H4 (cell line): ENCODE data around the gene RIC8B. TPM values are rescaled to one million over a fixed set of nuclear protein-coding genes. Genes with fewer than 3 reads are reported as not detected.
A peak's percentile ranks its signal among the peaks of the same experiment; 100 is the strongest.
"Not testable (repeated sequence)": the region's sequence is repeated elsewhere in the genome, so short reads cannot be mapped to it uniquely, and the experiment has no call there.

Experiments
- DNase-seq: peaks from one replicate; pipeline ENCODE4 v3.0.0-alpha.2; 2015; ENCODE audit warnings: low spot score
- total RNA-seq: library from RNA; depleted of rRNA; stranded (reverse); fragments of >200 nt; shearing (Covaris generic); gene quantifications from 2 replicates; pipeline ENCODE4 v1.2.3, GENCODE V29; 2014; rRNA removed

RIC8B gene, protein sequence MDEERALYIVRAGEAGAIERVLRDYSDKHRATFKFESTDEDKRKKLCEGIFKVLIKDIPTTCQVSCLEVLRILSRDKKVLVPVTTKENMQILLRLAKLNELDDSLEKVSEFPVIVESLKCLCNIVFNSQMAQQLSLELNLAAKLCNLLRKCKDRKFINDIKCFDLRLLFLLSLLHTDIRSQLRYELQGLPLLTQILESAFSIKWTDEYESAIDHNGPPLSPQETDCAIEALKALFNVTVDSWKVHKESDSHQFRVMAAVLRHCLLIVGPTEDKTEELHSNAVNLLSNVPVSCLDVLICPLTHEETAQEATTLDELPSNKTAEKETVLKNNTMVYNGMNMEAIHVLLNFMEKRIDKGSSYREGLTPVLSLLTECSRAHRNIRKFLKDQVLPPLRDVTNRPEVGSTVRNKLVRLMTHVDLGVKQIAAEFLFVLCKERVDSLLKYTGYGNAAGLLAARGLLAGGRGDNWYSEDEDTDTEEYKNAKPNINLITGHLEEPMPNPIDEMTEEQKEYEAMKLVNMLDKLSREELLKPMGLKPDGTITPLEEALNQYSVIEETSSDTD
- total RNA-seq, result 8.6 and 9.1 TPM in 2 replicates

DNA sequence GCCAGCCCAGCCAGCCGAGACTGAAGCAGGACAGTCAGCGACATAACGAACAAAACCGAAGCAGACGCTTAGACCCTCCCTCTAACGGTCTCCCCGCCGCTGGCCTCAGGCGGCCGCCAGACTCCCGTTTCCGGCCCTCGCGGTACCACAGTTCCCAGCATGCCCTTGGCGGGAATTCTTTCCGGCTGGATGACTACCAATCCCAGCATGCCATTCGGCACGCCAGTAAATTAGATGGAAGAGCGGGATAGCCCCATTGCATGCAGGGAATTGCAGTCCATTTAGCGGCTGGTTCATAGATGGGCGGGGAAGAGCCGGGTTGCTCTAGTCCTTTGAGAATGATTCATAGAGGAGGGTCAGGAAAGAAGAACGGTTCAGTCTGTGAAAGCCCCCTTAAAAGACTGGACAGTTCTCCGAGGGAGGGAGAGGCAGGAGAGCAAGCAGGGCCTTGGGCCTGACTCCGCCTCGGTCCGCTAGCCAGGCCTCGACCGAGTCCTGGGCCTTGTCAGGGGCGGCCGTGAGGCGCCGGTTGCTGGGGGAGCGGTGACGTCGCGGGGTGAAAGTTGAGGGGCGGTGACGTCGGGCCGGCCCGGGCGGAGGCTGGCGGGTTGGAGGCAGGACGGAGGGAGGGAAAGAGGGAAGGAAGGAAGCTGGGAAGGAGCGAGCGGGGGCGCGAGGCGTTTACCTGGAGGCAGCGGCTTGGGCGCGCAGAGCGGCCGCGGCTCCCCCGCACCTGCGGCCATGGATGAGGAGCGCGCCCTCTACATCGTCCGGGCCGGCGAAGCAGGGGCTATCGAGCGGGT is at the start of gene RIC8B:
Gene RIC8B (plus strand): TSS at position 678 of the 803 bp plus-strand sequence. CDS start 64 bp downstream, at position 742.
- peak; percentile 99 for DNase-seq

DNA sequence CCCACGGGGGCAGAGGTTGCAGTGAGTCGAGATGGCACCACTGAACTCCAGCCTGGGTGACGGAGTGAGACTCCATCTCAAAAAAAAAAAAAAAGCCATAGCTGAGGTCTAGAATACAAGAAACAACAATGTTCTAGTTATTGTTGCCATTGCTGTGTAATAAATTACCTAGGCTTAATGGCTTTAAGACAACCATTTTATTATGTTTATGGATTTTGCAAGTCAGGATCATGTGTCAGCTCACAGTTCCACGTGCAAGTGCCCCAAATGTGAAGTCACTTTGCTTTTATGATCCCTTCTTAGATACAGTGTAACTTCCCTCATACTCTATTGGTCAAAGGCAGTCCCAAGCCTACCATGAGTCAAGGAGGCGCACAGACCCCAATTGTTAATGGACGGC is 49.5 kb upstream of the RIC8B start:
- no peak for DNase-seq

DNA sequence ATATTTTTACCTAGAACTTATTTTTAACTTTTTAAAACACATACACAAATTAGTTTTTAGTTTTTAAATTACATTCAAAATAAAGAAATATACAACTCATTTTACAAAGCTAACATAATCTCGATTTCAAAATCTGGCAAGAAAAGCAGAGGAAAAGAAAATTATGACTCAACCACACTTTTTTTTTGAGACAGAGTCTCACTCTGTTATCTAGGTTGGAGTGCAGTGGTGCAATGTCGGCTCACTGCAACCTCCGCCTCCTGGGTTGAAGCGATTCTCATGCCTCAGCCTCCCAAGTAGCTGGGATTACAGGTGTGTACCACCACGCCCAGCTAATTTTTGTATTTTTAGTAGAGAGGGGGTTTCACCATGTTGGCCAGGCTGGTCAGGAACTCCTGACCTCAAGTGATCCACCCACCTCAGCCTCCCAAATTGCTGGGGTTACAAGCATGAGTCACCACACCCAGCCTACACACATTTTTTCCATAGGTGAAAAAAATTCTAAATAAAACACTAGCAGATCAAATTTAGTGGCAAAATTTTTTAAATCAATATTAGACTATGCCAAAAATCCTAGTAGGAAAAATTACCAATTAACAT is 47.8 kb upstream of the RIC8B start:
- DNase-seq, result not testable (repeated sequence)

DNA sequence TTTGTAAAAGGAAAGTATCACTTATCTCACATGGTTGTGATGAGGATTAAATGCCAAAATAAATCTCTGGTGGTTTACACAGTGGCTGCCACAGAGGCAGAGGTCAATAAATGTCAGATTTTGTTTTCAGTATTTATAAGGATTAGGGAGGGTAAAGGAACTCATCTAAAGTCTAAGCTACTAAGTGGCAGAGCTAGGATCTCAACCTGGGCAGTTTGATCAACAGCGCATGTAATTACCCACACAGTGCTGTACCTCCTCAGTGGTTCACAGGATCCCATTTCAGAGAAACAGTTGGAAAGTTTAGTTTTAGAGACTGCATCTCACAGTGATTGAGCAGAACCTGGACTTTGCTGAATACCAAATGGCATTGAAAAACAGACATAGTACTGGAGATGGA is 44.9 kb upstream of the RIC8B start:
- no peak for DNase-seq

DNA sequence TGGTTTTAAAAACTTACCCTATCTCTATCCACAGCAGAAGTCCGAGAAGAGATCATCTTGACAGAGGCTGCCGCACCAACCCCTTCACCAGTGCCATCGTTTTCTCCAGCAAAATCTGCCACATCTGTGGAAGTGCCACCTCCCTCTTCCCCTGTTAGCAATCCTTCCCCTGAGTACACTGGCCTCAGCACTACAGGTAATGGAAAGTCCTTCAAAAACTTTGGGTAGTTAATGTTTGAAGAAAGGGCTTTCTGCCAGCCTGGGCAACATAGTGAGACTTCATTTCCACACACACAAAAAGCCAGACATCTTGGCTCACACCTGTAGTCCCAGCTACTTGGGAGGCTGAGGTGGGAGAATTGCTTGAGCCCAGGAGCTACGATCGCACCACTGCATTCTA is 41.6 kb upstream of the RIC8B start:
- DNase-seq, result no peak

DNA sequence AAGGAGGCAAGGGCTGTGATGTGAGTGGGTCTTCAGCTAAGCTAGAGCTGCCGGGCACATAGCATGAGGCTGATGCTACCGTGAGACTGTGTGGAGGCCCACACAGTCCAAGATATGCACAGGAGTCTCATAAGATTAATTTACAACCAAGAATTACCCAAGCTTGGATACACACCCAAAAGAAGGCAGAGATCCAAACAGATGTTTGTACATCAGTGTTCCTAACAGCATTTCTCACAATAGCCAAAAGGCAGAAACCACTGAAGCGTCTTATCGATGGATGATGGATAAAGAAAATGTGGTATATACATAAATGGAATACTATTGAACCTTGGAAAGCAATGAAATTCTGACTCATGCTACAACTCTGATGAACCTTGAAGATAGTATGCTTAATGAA is 40.8 kb upstream of the RIC8B start:
- DNase-seq, result no peak

DNA sequence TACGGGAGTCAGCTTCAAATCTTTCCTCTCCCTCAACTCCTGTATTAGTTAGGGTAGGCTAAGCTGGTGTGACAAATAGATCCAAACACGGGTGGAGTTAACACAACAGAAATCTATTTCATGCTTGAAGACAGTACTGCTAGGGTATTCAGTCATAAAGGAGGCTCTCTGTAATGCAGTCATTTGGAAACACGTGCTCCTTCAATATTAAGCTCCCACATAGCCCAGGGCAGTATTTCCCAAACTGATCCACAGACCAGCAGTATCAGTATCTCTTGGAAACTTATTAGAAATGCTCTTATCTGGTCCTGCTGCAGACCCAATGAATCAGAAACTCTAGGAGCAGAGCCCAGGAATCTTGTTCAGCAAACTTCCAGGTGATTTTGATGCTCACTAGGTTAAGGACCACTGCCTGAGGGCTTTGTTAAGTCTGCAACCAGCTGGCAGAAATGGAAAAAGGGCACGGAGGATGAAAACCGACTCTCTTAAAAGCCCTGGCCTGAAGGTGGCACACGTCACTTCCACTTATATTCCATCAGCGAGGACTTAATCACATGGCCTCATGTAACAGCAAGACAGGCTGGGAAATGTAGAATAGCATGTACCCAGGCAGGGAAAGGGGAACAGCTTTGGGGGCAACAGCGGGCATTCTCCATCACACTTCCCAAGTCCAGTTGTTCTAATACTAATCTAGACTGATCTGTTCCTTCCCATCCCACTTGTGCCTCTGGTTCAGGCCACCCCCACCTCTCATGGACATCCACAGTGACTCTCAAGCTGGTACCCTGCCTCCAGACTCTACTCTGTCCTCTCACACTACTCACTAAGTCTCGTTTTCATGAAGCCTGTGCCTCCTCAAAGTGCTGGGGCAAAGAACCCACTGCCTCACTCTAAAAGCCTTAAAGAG is 38.2 kb upstream of the RIC8B start:
- DNase-seq, result no peak

DNA sequence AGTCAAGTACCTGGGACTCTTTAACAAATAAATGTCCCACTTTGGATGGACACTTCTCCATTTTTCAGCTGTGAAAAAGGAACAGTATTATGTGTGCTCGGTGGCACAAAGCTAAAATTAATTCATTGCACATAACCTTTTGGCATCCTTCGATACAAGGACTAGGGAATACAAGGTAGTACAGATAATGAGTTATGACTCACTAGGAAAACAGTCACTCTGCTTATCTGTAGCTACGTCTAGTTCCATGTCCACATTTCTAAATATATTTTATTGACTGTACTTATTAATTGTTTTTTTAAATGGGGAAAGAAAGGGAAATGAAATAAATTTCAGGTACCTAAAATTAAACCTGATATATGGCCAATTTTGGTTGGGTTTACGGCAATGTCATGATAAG is 35.2 kb upstream of the RIC8B start:
- no peak for DNase-seq

DNA sequence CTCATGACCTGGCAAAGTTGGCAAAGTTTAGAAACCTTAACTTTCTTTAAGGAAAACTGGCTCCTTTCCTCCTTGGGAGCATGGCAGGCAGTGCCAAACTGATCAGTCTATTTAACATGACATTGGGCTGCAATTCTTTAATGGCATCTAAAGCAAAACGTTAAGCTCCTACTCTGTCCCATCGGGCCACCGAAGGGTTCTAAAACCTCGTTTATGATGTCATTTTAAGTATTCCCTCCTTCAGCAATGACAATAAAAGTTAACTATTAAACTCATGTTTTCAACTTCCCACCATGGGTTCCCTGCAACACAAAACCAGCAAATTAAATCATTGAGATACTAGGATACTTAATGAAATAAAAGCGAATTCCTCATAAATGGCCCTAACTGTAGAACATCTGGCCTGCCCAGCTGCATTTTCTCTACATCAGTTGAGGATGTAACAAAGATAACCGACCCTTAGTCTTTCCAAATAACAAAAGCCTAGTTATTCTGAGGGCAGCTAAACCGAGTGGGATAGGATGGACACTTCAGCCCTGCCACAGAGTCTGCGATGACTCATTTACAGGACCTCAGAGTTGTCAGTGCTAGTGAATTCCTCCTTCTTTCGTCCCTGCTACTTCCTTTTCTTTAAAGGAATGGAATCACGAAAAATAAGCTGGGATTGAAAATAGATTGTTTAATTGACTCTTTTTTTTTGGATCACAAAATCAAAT is 34.5 kb upstream of the RIC8B start:
- DNase-seq, result no peak

DNA sequence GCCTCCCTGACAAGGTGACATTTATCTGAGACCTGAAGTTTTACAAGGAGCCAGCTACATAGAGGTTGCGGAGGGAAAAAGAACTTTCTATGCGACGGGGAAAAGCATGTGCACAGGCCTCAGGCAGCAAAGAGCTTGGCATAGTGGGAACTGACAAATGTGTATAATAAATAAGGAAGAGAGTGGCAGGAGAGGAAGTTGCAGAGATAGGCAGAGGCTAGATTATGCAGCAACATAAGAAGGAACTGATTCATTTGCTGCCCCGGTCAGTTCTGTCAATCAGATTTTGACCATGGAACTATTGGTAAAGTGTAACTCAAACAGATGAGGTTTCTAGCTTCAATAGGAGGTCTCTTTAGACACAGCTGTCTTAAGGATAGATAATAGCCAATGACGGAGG is 33.7 kb upstream of the RIC8B start:
- DNase-seq, result no peak

DNA sequence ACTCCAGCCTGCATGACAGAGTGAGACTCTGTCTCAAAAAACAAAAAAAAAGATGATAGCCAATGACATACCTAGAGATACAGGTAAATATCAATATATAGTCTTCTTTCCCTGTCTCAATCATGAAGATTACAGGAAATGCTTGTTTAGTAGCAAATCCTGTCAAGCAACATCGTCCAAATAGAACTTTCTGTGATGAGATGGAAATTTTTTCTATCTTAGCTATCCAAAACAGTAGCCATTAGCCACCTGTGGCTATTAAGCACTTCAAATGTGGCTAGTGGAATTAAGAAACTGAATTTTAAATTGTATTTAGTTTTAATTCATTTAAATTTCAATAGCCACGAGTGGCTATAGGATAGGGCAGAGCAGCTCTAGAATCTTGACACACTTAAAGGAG is 33.2 kb upstream of the RIC8B start:
- no peak for DNase-seq

DNA sequence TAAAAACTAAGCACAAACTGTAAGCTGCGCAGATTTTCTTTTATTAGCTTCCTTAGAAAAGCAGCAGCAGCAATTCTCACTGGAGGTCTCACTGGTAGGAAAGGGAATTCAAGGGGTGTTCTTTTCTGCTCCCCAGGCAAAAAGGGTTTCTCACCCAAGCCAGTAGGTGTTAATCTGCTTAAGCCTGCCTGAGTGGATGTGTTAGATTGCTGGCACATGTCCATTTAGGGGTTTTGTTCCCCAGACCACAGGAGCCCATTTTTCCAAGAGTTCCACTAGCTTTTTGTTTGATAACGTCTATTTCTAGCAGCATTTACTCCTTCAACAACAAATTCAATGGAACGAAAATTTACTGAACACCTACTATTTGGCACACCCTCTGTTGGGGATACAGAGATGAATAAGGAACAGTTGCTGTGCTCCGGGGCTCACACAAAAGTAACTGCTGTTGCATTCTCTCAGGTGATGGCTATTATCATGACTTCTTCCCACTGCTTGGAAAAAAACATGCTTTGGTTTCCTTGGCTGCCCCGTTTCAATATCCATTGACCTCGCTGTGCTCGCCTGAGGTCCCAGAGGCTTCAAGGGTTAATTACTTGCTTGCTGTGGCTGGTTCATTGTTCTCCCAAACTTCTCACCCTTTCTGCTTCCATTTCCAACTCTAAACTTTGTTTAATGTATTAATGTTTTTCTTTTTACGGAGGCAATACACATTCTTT is 31.1 kb upstream of the RIC8B start:
- DNase-seq, result no peak

DNA sequence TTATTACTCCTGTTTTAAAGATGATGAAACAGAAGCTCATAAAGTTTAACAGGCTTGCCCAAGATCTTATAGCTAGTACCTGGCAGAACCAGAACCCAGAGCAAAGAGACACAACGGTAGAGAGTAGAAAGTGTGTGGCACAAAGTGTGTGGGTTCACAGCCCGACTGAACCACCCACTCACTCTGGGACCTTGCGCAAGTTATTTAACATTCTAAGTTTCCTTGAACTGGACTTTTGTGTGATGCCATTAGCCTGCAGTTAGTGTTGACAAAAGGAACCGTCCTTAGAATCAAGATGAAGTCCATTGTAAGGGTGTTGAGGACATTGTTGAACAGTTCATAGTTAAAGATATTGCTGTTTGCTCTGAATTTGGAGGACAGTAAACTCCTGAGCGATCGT is 29.9 kb upstream of the RIC8B start:
- no peak for DNase-seq

DNA sequence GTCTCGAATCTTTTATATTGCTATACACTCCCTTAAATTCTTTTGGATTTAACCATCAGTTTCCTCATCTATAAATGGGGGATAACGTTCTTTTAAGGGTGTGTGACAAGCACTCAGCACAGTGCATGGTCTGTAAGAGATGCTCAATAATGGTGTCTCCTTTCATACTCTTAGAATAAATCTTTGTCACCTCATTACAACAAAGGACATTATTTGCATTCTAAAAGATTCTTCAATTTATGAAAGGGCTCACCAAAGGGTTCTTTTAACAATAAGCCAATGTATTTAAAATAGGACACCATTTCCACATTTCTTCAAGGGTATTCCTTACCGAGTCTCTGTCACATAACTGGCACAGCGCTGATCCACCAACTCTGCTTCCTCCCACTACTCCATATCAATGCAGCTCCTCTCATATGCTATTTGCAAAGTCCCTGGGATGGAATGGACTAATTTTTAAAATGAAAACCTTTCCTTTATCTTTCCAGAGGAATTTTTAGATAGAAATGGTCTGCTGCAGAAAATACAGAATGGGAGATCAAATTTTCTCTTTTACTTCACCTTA is 29.2 kb upstream of the RIC8B start:
- DNase-seq, result no peak

DNA sequence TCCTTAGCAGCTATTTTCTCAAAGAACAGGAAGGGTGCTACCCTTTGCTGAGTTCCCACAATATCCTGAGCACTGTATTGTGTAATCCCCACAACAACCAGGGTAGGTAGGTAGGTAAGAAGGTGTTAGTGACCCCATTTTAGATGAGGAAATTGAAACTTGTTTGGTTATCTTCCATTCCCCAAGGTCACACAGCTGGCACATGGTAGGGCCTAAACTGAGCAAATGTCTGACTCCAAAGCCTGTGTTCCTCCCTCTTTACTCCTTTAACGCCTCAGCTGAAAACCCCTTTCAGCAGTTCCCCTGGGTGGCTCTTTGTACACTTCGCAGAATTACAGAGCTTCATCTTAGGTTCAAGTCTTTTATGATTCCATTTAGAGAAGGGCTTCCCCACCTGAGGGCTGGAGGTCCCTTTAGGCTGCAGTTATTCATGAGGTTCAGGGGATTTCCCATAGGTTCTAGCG is 26.5 kb upstream of the RIC8B start:
- no peak for DNase-seq

DNA sequence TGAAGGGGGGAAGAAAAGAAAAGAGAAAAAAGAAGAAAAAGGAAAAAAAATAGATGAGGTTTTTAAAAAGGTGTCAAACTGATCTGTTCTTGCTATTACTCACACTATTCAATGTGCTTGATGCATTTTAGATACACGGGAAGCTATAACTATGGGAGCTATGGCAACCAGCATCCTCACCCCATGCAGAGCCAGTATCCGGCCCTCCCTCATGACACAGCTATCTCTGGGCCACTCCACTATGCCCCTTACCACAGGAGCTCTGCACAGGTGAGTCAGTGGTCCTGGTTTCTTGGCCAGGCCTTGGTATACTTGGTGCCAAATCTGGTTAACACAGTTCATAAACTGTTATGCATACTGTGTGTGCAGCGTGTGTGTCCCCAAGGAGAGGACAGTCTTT is 24.0 kb upstream of the RIC8B start:
- no peak for DNase-seq

DNA sequence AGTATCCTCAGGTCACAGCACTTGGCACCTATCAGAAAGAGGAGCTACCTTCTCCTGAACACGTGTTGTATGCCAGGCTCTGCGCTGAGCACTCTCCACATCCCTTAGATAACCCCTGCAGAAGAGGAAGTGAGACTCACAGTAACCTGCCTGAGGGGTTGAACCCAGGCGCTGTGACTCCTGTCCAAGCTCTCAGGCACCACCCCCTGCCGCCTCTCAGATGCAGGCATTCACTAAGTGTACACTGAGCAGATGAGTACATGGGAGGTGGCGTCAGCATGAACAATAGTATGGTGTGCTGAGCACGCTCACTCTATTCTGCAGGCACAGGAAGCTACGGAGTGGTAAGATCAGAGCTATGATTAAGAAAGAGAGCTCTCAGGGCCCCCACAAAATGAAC is 21.0 kb upstream of the RIC8B start:
- DNase-seq, result no peak

DNA sequence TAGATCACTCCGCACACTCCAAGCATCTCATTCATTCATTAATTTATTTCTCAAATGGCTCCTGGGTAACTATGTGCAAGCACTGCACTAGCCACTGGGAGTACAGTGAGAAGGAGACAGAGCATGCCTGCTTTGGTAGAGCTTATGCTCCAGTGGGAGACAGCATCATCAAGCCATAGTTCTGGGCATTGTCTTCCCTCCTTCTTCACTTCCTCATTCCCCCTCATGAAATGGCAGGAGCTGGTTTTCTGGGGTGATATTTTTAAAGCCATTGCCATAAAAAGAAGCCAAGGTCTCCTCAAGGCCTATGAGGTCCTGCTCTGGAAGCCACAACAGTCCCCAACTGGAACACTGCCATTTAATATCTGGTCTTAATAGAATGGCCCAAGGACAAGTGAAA is 20.2 kb upstream of the RIC8B start:
- no peak for DNase-seq

DNA sequence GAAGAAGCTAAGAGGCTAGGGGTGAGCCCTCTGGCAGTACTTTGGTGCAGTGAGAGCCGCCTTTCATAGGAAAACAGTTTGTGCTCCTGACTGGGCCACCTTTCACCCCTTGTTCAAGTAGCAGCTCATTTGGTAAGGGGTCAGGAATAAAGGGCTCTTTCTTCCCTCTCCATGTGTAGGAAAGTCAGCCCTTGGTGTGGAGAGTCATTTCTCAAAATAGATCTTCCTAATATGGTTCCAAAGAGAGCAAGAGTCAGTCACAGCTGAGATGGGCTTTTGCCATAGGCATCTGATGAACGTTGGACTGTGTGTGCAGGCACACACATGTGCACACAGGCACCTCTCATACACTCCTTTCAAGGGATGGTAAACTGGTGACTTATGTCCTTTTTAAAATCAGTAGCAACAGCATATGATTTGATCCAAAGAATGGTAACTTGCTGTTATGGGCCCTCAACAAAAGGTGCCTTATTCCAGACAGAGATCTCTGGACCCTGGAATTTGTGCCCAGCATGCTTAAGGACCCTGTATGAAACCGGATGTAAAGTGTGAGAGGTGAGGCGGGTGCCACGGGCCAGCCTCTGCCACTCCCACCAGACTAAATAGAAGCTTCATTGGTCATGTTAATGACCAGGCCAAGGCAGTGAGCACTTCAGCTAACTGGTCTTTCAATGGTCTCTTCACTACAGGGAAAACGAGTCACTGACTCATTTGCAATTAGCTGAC is 16.7 kb upstream of the RIC8B start:
- no peak for DNase-seq
